SK-N-SH (cell line): ENCODE data around the gene EXOC2. TPM values are rescaled to one million over a fixed set of nuclear protein-coding genes. Genes with fewer than 3 reads are reported as not detected.

Experiments
- CTCF ChIA-PET: fragments of 300-600, 350-600 bp; formaldehyde crosslinking; extraction: SDS; loops from one replicate; lab custom pipeline; 2021; lab: Yijun Ruan, JAX
- POLR2A ChIA-PET: fragments of 350-600 bp; sonication (Branson Sonifier 250); formaldehyde crosslinking; extraction: SDS; loops from one replicate; lab custom pipeline; 2020; ENCODE audit warnings: antibody characterized with exemption, inconsistent platforms; lab: Yijun Ruan, JAX
- DNase-seq: peaks from one replicate; pipeline ENCODE4 v3.0.0; 2012
- H2AFZ ChIP-seq: fragments of 200-600 bp; sonication (generic); 2 replicates; pipeline ENCODE4 v1.8.1; 2016; ENCODE audit warnings: antibody characterized with exemption, mild to moderate bottlenecking, low read depth
- H3F3A ChIP-seq: fragments of 200-600 bp; sonication (generic); replicated peaks from 2 replicates; pipeline ENCODE3; 2016; ENCODE audit warnings: antibody characterized with exemption, mild to moderate bottlenecking; ENCODE audit not compliant: insufficient read depth
- H3K27ac ChIP-seq, 2 experiments: fragments of 200-500 bp in 1 of 2; fragments of 200-600 bp in 1 of 2; sonication (Bioruptor generic) in 1 of 2; sonication (generic), shearing (Covaris generic) in 1 of 2; 2 replicates each; pipeline versions ENCODE4 v1.5.1 to v1.6.1; 2014 to 2016; ENCODE audit warnings: low read depth in 2 of 2, inconsistent platforms in 1 of 2, low read length in 1 of 2, mild to moderate bottlenecking in 1 of 2, mixed read lengths in 1 of 2
- H3K27me3 ChIP-seq: fragments of 200-600 bp; sonication (generic), shearing (Covaris generic); 2 replicates; pipeline ENCODE4 v1.6.1; 2016; ENCODE audit warnings: mixed run types; ENCODE audit not compliant: insufficient read depth
- H3K36me3 ChIP-seq, 2 experiments: fragments of 200-500 bp in 1 of 2; fragments of 200-600 bp in 1 of 2; sonication (Bioruptor generic) in 1 of 2; sonication (generic) in 1 of 2; replicated peaks in 1 of 2; 2 replicates each; pipeline versions ENCODE3 to v1.5.1; 2014 to 2016; ENCODE audit warnings: low read length in 1 of 2, mild to moderate bottlenecking in 1 of 2; ENCODE audit not compliant: insufficient read depth in 2 of 2, control insufficient read depth in 1 of 2
- H3K4me1 ChIP-seq, 2 experiments: fragments of 200-500 bp in 1 of 2; fragments of 200-600 bp in 1 of 2; sonication (Bioruptor generic) in 1 of 2; sonication (generic), shearing (Covaris generic) in 1 of 2; 2 replicates each; pipeline versions ENCODE4 v1.5.1 to v1.6.1; 2014 to 2016; ENCODE audit warnings: low read depth in 1 of 2, low read length in 1 of 2, mixed run types in 1 of 2; ENCODE audit not compliant: insufficient read depth in 2 of 2, control insufficient read depth in 1 of 2
- H3K4me2 ChIP-seq: fragments of 200-600 bp; sonication (generic), shearing (Covaris generic); 2 replicates; pipeline ENCODE4 v1.6.1; 2017; ENCODE audit warnings: mixed run types
- H3K4me3 ChIP-seq, 2 experiments: fragments of 200-500 bp in 1 of 2; fragments of 200-600 bp in 1 of 2; sonication (Bioruptor generic) in 1 of 2; sonication (generic), shearing (Covaris generic) in 1 of 2; 2 replicates each; pipeline versions ENCODE4 v1.5.1 to v1.8.1; 2014 to 2016; ENCODE audit warnings: low read depth in 2 of 2, inconsistent platforms in 1 of 2, low read length in 1 of 2, mild to moderate bottlenecking in 1 of 2, mixed read lengths in 1 of 2, moderate library complexity in 1 of 2
- H3K79me2 ChIP-seq: fragments of 200-600 bp; sonication (generic); 2 replicates; pipeline ENCODE4 v1.8.1; 2017; ENCODE audit warnings: mild to moderate bottlenecking; ENCODE audit not compliant: insufficient read depth
- H3K9ac ChIP-seq: fragments of 200-600 bp; sonication (generic); 2 replicates; pipeline ENCODE4 v1.6.1; 2017; ENCODE audit warnings: mixed run types
- H3K9me2 ChIP-seq: fragments of 200-600 bp; sonication (generic); 2 replicates; pipeline ENCODE4 v1.6.1; 2017; ENCODE audit warnings: mixed run types
- H3K9me3 ChIP-seq: fragments of 200-600 bp; sonication (generic); 2 replicates; pipeline ENCODE4 v1.6.1; 2017; ENCODE audit warnings: mixed run types, mild to moderate bottlenecking, moderate library complexity
- H4K20me1 ChIP-seq: fragments of 200-600 bp; sonication (generic); 2 replicates; pipeline ENCODE4 v1.6.1; 2017; ENCODE audit warnings: mild to moderate bottlenecking, mixed run types; ENCODE audit not compliant: insufficient read depth
- CTCF ChIP-seq: fragments of 200-600 bp; sonication (generic); IDR thresholded peaks from 2 replicates; pipeline ENCODE4 v1.6.1; 2017; ENCODE audit warnings: antibody characterized with exemption, mild to moderate bottlenecking, moderate library complexity
- FOXJ3 ChIP-seq: sonication (generic); formaldehyde crosslinking; IDR thresholded peaks from 2 replicates; pipeline ENCODE4 v1.5.1; 2020; ENCODE audit warnings: mild to moderate bottlenecking, missing genetic modification reagents
- FOXM1 ChIP-seq: IDR thresholded peaks from 2 replicates; pipeline ENCODE4 v1.4.0; 2012; ENCODE audit warnings: low read depth, mild to moderate bottlenecking
- JUND ChIP-seq: IDR thresholded peaks from 2 replicates; pipeline ENCODE4 v1.4.0; 2012
- MEF2A ChIP-seq: IDR thresholded peaks from 2 replicates; pipeline ENCODE4 v1.4.0; 2012; ENCODE audit warnings: low read depth, borderline replicate concordance
- NFIC ChIP-seq: IDR thresholded peaks from 2 replicates; pipeline ENCODE4 v1.4.0; 2012; ENCODE audit warnings: borderline replicate concordance
- NRF1 ChIP-seq: IDR thresholded peaks from 2 replicates; pipeline ENCODE4 v1.6.1; 2012; ENCODE audit warnings: low read depth, mild to moderate bottlenecking, low read length
- POLR2AphosphoS5 ChIP-seq: IDR thresholded peaks from 2 replicates; pipeline ENCODE4 v1.6.1; 2012; ENCODE audit warnings: low read depth, low read length
- RAD21 ChIP-seq: IDR thresholded peaks from 2 replicates; pipeline ENCODE4 v1.6.1; 2012; ENCODE audit warnings: mild to moderate bottlenecking, low read length
- REST ChIP-seq: IDR thresholded peaks from 2 replicates; pipeline ENCODE4 v1.6.1; 2012; ENCODE audit warnings: mild to moderate bottlenecking, low read depth, low read length, moderate library complexity
- TAF1 ChIP-seq: IDR thresholded peaks from 2 replicates; pipeline ENCODE4 v1.6.1; 2012; ENCODE audit warnings: low read depth, mild to moderate bottlenecking, low read length, moderate library complexity, borderline replicate concordance
- TCF12 ChIP-seq: IDR thresholded peaks from 2 replicates; pipeline ENCODE4 v1.4.0; 2012
- TEAD4 ChIP-seq: IDR thresholded peaks from 2 replicates; pipeline ENCODE4 v1.4.0; 2012; ENCODE audit warnings: mild to moderate bottlenecking, borderline replicate concordance; ENCODE audit not compliant: insufficient read depth
- ZBTB33 ChIP-seq: IDR thresholded peaks from 2 replicates; pipeline ENCODE4 v1.4.0; 2012; ENCODE audit warnings: low read depth, borderline replicate concordance
- WGBS: methylation state at CpG from one replicate; pipeline ENCODE4 v1.1.6; 2017; ENCODE audit warnings: low lambda C conversion rate; 5-methylcytosine and 5-hydroxymethylcytosine counted together
- polyA plus RNA-seq, 3 experiments: library from polyadenylated mRNA; depleted of rRNA; stranded (reverse); fragments of >200 nt; gene quantifications; 2 replicates each; pipeline ENCODE4 v1.2.3, GENCODE V29; 2012

The EXOC2 gene
- polyA plus RNA-seq, 1 of the 3 experiments (the other 2 are of a cell fraction), result 10.6 TPM

- no peaks in the 10 kb centered on the region for H3F3A ChIP-seq
- H3K36me3 ChIP-seq, result no peaks in the 10 kb centered on the region
- peaks cover 79% of the 10 kb centered on the region; the same call in 1 of the 2 replicates for H3K27me3 ChIP-seq
- H4K20me1 ChIP-seq, result no peaks in the 10 kb centered on the region
- no peaks in the 10 kb centered on the region for H3K79me2 ChIP-seq
- H2AFZ ChIP-seq, result no peak overlapping the region
- H3K4me3 ChIP-seq, result no peak overlapping the region
- H3K9me2 ChIP-seq, result no peaks in the 10 kb centered on the region
- TF ChIP-seq ZBTB33 (no peak), RAD21 (no peak), MEF2A (no peak), POLR2AphosphoS5 (no peak), FOXM1 (no peak), CTCF (no peak), NFIC (no peak), NRF1 (no peak), TCF12 (no peak), JUND (no peak), REST (no peak), TAF1 (no peak), FOXJ3 (CRISPR knock-in tag) (no peak), TEAD4 (no peak)
- no peaks in the 10 kb centered on the region for H3K9me3 ChIP-seq
- H3K4me1 ChIP-seq, result no peaks in the 10 kb centered on the region
- DNase-seq, result no peak
- ChIA-PET CTCF (no interaction called here), POLR2A (no interaction called here)
- no peak overlapping the region for H3K4me2 ChIP-seq
- 38% methylated on average over 13 of the region's 18 CpGs for WGBS
- no peak overlapping the region for H3K9ac ChIP-seq
- H3K27ac ChIP-seq, result no peak overlapping the region
Observed at GRCh38 chr6:444653-445275, 248.2 kb downstream of the EXOC2 start.
